ENCODE results near the gene TMEM81.

DNA sequence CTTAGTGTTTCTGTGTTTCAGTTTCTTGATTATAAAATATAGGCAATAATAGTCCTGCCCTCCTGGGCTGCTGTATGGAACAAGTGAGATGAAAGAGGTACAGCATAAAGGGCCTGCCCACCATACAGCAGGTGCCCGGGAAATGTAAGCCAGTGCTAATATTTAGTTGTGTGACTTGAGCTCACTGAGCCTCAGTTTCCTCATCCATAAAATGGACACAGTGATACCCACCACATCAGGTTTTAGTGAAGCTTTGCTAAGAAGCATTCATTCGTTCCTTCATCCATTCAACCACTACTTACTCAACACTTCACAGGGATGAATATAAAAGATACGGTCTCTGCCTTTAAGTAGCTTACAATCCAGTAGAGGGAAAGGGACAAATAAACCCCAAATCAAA is 21.4 kb downstream of the TMEM81 start:
- TF ChIP-seq, protein P1, sequence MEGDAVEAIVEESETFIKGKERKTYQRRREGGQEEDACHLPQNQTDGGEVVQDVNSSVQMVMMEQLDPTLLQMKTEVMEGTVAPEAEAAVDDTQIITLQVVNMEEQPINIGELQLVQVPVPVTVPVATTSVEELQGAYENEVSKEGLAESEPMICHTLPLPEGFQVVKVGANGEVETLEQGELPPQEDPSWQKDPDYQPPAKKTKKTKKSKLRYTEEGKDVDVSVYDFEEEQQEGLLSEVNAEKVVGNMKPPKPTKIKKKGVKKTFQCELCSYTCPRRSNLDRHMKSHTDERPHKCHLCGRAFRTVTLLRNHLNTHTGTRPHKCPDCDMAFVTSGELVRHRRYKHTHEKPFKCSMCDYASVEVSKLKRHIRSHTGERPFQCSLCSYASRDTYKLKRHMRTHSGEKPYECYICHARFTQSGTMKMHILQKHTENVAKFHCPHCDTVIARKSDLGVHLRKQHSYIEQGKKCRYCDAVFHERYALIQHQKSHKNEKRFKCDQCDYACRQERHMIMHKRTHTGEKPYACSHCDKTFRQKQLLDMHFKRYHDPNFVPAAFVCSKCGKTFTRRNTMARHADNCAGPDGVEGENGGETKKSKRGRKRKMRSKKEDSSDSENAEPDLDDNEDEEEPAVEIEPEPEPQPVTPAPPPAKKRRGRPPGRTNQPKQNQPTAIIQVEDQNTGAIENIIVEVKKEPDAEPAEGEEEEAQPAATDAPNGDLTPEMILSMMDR (IDR thresholded peaks at IDR 0.05; ENCODE audit: low read depth, low read length): no peak
- TF ChIP-seq POLR2A (IDR thresholded peaks at IDR 0.05; ENCODE audit: extremely low read depth, insufficient read length) (no peak), MYC (IDR thresholded peaks at IDR 0.05; ENCODE audit: low read depth, low read length) (no peak)

Measured in NB4 (cell line).